Measurements from ENCODE around the gene EYA4.

The EYA4 gene

DNA sequence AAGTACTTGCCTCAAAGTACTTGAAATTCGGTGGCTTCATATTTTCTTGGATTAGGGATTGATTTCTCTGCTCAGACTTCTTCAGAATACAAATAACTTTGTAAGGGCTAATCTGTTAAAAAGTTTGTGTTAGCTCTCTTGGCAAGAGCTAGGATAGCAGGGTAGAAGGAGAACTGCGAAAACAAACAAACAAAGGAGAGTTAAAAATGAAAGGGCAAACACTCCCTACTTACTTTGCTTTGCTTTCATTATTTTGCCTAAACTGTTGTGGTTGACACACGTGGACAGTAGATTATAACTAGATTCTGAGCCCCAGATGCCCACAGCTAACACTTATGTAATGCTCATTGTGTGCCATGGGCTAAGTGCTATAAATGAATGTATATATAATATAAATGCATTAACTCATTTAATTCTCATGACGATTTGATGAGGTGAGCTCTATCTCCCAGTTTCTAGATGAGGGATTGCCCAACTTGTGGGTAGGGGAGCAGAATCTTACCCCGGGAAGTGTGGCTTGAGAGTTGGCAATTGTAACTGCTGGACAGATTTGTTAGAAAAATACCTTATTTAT is 48.7 kb downstream of the EYA4 start (continued):
- TF ChIP-seq GFI1B (tag by site-specific recombination; IDR thresholded peaks at IDR 0.05) (no peak), OSR2 (tag by site-specific recombination; IDR thresholded peaks at IDR 0.05) (peak; percentile 47), SCRT2 (tag by site-specific recombination; IDR thresholded peaks at IDR 0.05) (no peak), ZNF48 (tag by site-specific recombination; IDR thresholded peaks at IDR 0.05) (no peak), ZBTB11 (tag by site-specific recombination; conservative IDR thresholded peaks at IDR 0.05; ENCODE audit: low read depth) (no peak), ZNF624 (tag by site-specific recombination; IDR thresholded peaks at IDR 0.05) (no peak), ZNF514 (tag by site-specific recombination; IDR thresholded peaks at IDR 0.05) (no peak), ZNF350 (tag by site-specific recombination; IDR thresholded peaks at IDR 0.05) (no peak), KLF9 (tag by site-specific recombination; IDR thresholded peaks at IDR 0.05; ENCODE audit: low read depth) (no peak), KLF1 (tag by site-specific recombination; IDR thresholded peaks at IDR 0.05) (no peak), ZNF248 (tag by site-specific recombination; IDR thresholded peaks at IDR 0.05) (no peak), TCF7L2 (IDR thresholded peaks at IDR 0.05; ENCODE audit: borderline replicate concordance, low read depth, low read length) (no peak), ZSCAN4 (tag by site-specific recombination; IDR thresholded peaks at IDR 0.05) (no peak), YY2 (tag by site-specific recombination; IDR thresholded peaks at IDR 0.05) (no peak), ZNF394 (tag by site-specific recombination; IDR thresholded peaks at IDR 0.05; ENCODE audit: borderline replicate concordance) (no peak), ZBTB1 (tag by site-specific recombination; IDR thresholded peaks at IDR 0.05) (no peak), ZNF423 (tag by site-specific recombination; IDR thresholded peaks at IDR 0.05) (no peak), KLF16 (tag by site-specific recombination; IDR thresholded peaks at IDR 0.05) (no peak), ZXDB (tag by site-specific recombination; IDR thresholded peaks at IDR 0.05) (0 out of 2 replicates have a peak, but pooled peaks have one; percentile 20), PRDM4 (tag by site-specific recombination; IDR thresholded peaks at IDR 0.05) (no peak), ZNF548 (tag by site-specific recombination; IDR thresholded peaks at IDR 0.05) (no peak), ZFP37 (tag by site-specific recombination; IDR thresholded peaks at IDR 0.05) (no peak), ZNF214 (tag by site-specific recombination; IDR thresholded peaks at IDR 0.05; ENCODE audit: borderline replicate concordance) (no peak), FEZF1 (tag by site-specific recombination; IDR thresholded peaks at IDR 0.05) (peak; percentile 88), PRDM6 (tag by site-specific recombination; IDR thresholded peaks at IDR 0.05) (peak; percentile 86), ZSCAN16 (tag by site-specific recombination; IDR thresholded peaks at IDR 0.05) (no peak), GLIS1 (tag by site-specific recombination; IDR thresholded peaks at IDR 0.05) (no peak), ZNF629 (tag by site-specific recombination; IDR thresholded peaks at IDR 0.05) (0 out of 2 replicates have a peak, but pooled peaks have one; percentile 33), ZNF530 (tag by site-specific recombination; IDR thresholded peaks at IDR 0.05; ENCODE audit: low read depth) (no peak), ZNF292 (tag by site-specific recombination; IDR thresholded peaks at IDR 0.05; ENCODE audit: borderline replicate concordance, low read depth) (no peak), PRDM1 (tag by site-specific recombination; IDR thresholded peaks at IDR 0.05) (peak; percentile 77; the same call in 1 of the 2 replicates), ZNF266 (tag by site-specific recombination; IDR thresholded peaks at IDR 0.05; ENCODE audit: low read depth) (no peak), ZNF654 (tag by site-specific recombination; IDR thresholded peaks at IDR 0.05; ENCODE audit: low read depth) (no peak)
